ENCODE results near the gene HSH2D. TPM values are rescaled to one million over a fixed set of nuclear protein-coding genes. Genes with fewer than 3 reads are reported as not detected.
A peak's percentile ranks its signal among the peaks of the same experiment; 100 is the strongest.

Gene HSH2D
- total and polyA plus RNA-seq, 2 of the 13 experiments (the other 11 are each of a cell fraction or from before 2014, with no cell fraction given): 0.69 to 3.2 TPM

DNA sequence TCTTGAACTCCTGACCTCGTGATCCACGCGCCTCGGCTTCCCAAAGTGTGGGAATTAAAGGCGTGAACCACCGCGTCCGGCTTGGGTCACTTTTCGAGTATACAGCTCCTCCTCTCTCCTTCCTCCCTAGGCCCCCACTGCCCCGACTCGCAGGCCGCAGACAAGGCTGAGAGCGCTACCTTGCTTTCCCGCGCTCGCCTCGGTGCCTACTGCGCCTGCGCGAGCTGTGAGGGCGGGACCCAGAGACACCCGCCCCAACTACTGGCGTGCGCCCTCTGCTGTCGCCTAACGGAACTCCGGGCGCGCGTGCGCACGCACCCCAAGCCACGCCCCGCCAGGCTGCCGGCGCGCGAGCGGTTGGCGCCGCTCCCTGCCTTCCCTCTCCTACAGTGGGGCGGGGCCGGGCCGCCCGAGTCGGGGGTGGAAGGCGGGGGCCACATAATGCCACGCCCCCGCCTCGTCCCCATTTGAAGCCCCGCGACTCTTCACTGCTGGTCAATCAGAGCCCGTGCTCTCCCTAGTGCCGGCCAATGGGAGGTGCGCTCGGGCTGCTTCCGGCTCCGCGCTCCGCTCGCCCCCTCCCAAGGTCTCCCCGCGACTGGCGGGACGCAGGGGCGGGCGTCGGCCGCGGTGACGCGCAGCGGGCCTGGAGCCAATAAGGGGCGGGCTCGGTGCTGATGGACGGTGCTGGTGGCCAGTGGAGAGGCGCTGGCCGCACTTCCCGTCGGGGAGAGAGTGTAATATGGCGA, 32.2 kb upstream of the HSH2D start, which contains the start of gene RAB8A (continued):
- TF ChIP-seq, protein P1, sequence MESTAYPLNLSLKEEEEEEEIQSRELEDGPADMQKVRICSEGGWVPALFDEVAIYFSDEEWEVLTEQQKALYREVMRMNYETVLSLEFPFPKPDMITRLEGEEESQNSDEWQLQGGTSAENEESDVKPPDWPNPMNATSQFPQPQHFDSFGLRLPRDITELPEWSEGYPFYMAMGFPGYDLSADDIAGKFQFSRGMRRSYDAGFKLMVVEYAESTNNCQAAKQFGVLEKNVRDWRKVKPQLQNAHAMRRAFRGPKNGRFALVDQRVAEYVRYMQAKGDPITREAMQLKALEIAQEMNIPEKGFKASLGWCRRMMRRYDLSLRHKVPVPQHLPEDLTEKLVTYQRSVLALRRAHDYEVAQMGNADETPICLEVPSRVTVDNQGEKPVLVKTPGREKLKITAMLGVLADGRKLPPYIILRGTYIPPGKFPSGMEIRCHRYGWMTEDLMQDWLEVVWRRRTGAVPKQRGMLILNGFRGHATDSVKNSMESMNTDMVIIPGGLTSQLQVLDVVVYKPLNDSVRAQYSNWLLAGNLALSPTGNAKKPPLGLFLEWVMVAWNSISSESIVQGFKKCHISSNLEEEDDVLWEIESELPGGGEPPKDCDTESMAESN (CRISPR knock-in tag; conservative IDR thresholded peaks at IDR 0.05): peak; percentile 59
- no peak for TF ChIP-seq EP300 (IDR thresholded peaks at IDR 0.05; ENCODE audit: low read depth in 2 of 2, low read length in 2 of 2)
- TF ChIP-seq EP300 (CRISPR knock-in tag; IDR thresholded peaks at IDR 0.05; ENCODE audit: borderline replicate concordance): no peak
- TF ChIP-seq STAG1 (CRISPR knock-in tag; IDR thresholded peaks at IDR 0.05): peak; percentile 84
- TF ChIP-seq ZNF777 (CRISPR knock-in tag; IDR thresholded peaks at IDR 0.05): peak; percentile 69; the same call in 1 of the 2 replicates
- TF ChIP-seq, protein P2, sequence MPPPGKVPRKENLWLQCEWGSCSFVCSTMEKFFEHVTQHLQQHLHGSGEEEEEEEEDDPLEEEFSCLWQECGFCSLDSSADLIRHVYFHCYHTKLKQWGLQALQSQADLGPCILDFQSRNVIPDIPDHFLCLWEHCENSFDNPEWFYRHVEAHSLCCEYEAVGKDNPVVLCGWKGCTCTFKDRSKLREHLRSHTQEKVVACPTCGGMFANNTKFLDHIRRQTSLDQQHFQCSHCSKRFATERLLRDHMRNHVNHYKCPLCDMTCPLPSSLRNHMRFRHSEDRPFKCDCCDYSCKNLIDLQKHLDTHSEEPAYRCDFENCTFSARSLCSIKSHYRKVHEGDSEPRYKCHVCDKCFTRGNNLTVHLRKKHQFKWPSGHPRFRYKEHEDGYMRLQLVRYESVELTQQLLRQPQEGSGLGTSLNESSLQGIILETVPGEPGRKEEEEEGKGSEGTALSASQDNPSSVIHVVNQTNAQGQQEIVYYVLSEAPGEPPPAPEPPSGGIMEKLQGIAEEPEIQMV (CRISPR knock-in tag; IDR thresholded peaks at IDR 0.05; ENCODE audit: low read depth): no peak; the same call in 1 of the 2 replicates
- no peak for TF ChIP-seq HNRNPUL1 (IDR thresholded peaks at IDR 0.05; ENCODE audit: low read depth, low read length)
- TF ChIP-seq ELF4 (CRISPR knock-in tag; IDR thresholded peaks at IDR 0.05; ENCODE audit: borderline replicate concordance): peak; percentile 97; the same call in 1 of the 2 replicates
- TF ChIP-seq CSRNP1 (CRISPR knock-in tag; IDR thresholded peaks at IDR 0.05): peak; percentile 88; the same call in 1 of the 2 replicates
- no peak for TF ChIP-seq ZNF326 (CRISPR knock-in tag; IDR thresholded peaks at IDR 0.05; ENCODE audit: borderline replicate concordance)
- no peak for TF ChIP-seq DMTF1 (CRISPR knock-in tag; IDR thresholded peaks at IDR 0.05)
- peak; percentile 89 for TF ChIP-seq MAX (IDR thresholded peaks at IDR 0.05)
- TF ChIP-seq TEAD3 (CRISPR knock-in tag; optimal IDR thresholded peaks at IDR 0.05; ENCODE audit: borderline replicate concordance): peak; percentile 38
- 0 out of 2 replicates have a peak, but pooled peaks have one; percentile 23 for TF ChIP-seq ARID2 (CRISPR knock-in tag; IDR thresholded peaks at IDR 0.05; ENCODE audit: borderline replicate concordance)
- TF ChIP-seq SKIL (CRISPR knock-in tag; IDR thresholded peaks at IDR 0.05; ENCODE audit: borderline replicate concordance): peak; percentile 78
- no peak for TF ChIP-seq ETV6 (CRISPR knock-in tag; conservative IDR thresholded peaks at IDR 0.05)
- no peak for TF ChIP-seq ZKSCAN1 (IDR thresholded peaks at IDR 0.05; ENCODE audit: low read length)
- peak; percentile 81; the same call in 1 of the 2 replicates for TF ChIP-seq IRX3 (CRISPR knock-in tag; IDR thresholded peaks at IDR 0.05; ENCODE audit: borderline replicate concordance, low read depth)
- TF ChIP-seq U2AF1 (optimal IDR thresholded peaks at IDR 0.05; ENCODE audit: low read depth, low read length): no peak
